HFF-Myc (cell line): ENCODE data around the gene LMTK2.

Source experiments
- DNase-seq: peaks from one replicate; pipeline ENCODE4 v3.0.0-alpha.2; 2011; ENCODE audit warnings: low read depth; ENCODE audit errors: extremely low read depth
- H3K4me3 ChIP-seq: replicated peaks from 2 replicates; pipeline ENCODE4 v1.5.1; 2011; ENCODE audit warnings: low read depth, mild to moderate bottlenecking, control low read depth, low read length
- CTCF ChIP-seq: IDR thresholded peaks from 2 replicates; pipeline ENCODE4 v1.5.1; 2012; ENCODE audit warnings: mild to moderate bottlenecking, low read depth, low read length, control low read depth; ENCODE audit errors: missing control alignments

Gene LMTK2

GRCh38 chr7:98204670-98205069 is 98.0 kb downstream of the LMTK2 start:
- TF ChIP-seq CTCF = no peak
- no peak overlapping the region for H3K4me3 ChIP-seq
- no peak for DNase-seq

GRCh38 chr7:98205162-98205845 is 98.6 kb downstream of the LMTK2 start:
- TF ChIP-seq CTCF = no peak
- no peak for DNase-seq
- no peak overlapping the region for H3K4me3 ChIP-seq

GRCh38 chr7:98206451-98207330 is 100.0 kb downstream of the LMTK2 start:
- no peak for DNase-seq
- no peak overlapping the region for H3K4me3 ChIP-seq
- no peak for TF ChIP-seq CTCF

GRCh38 chr7:98209166-98209920 is 102.7 kb downstream of the LMTK2 start:
- no peak for TF ChIP-seq CTCF
- DNase-seq = no peak
- H3K4me3 ChIP-seq = no peak overlapping the region

- H3K4me3 ChIP-seq = 0 out of 2 replicates have a peak overlapping the region, but pooled peaks have one; percentile 7
- TF ChIP-seq CTCF = no peak
- no peak for DNase-seq
These were observed 104.0 kb downstream of the LMTK2 start for GRCh38 chr7:98210513-98211220.

- DNase-seq = no peak
- TF ChIP-seq CTCF = no peak
- 0 out of 2 replicates have a peak within 1 kb of the TSS, but pooled peaks have one; percentile 13 for H3K4me3 ChIP-seq
These were observed 104.6 kb downstream of the LMTK2 start, which contains the start of gene BHLHA15 for GRCh38 chr7:98211221-98211675. TSS of gene BHLHA15 (plus strand) at chr7:98211439. CDS start at chr7:98212310, 871 bp downstream.
